HG02571 (cell line): ENCODE data around the gene ZNF441.
A peak's percentile ranks its signal among the peaks of the same experiment; 100 is the strongest.
"Not testable (repeated sequence)": the region's sequence is repeated elsewhere in the genome, so short reads cannot be mapped to it uniquely, and the experiment has no call there.

Experiments used
- ATAC-seq: cut with Tn5 transposase; IDR thresholded peaks from one replicate; pipeline ENCODE4 v1.9.1; 2021; ENCODE audit warnings: mild to moderate bottlenecking, moderate library complexity; ENCODE audit not compliant: unreplicated experiment

The ZNF441 gene

GRCh38 chr19:11766597-11767591 is at the start of gene ZNF441:
ZNF441 (plus strand) TSS chr19:11767000; CDS start chr19:11767194, 194 bp downstream.
- peak; percentile 92 for ATAC-seq

GRCh38 chr19:11721681-11722080 is 45.1 kb upstream of the ZNF441 start:
- ATAC-seq: no peak

- ATAC-seq: no peak
These were observed 44.4 kb upstream of the ZNF441 start for GRCh38 chr19:11722414-11722813.

- ATAC-seq: no peak
These were observed 37.2 kb upstream of the ZNF441 start for GRCh38 chr19:11729586-11729985.

- no peak for ATAC-seq
These were observed 31.4 kb upstream of the ZNF441 start for GRCh38 chr19:11735375-11735774.

GRCh38 chr19:11736696-11737095 is 30.1 kb upstream of the ZNF441 start:
- no peak for ATAC-seq

GRCh38 chr19:11737964-11738745 is 28.6 kb upstream of the ZNF441 start:
- ATAC-seq: peak; percentile 32

- peak; percentile 95 for ATAC-seq
These were observed 27.8 kb upstream of the ZNF441 start, which contains the start of gene ZNF823 for GRCh38 chr19:11738746-11739620. ZNF823 (minus strand) TSS chr19:11738946; CDS start chr19:11738819, 127 bp downstream.

- ATAC-seq: no peak
These were observed 20.9 kb upstream of the ZNF441 start for GRCh38 chr19:11745869-11746268.

- no peak for ATAC-seq
These were observed 19.5 kb upstream of the ZNF441 start for GRCh38 chr19:11747277-11747676.

GRCh38 chr19:11749751-11750150 is 17.0 kb upstream of the ZNF441 start:
- no peak for ATAC-seq

GRCh38 chr19:11752244-11752736 is 14.5 kb upstream of the ZNF441 start:
- no peak for ATAC-seq

- no peak for ATAC-seq
These were observed 12.1 kb upstream of the ZNF441 start for GRCh38 chr19:11754663-11755062.

- no peak for ATAC-seq
These were observed 9.8 kb upstream of the ZNF441 start for GRCh38 chr19:11756965-11757364.

- ATAC-seq: no peak
These were observed 7.0 kb upstream of the ZNF441 start for GRCh38 chr19:11759805-11760204.

- no peak for ATAC-seq
These were observed 3.7 kb upstream of the ZNF441 start for GRCh38 chr19:11763117-11763516.

- no peak for ATAC-seq
These were observed 3.2 kb upstream of the ZNF441 start for GRCh38 chr19:11763611-11764010.

GRCh38 chr19:11767633-11768133 is 883 bp downstream of the ZNF441 start:
- no peak for ATAC-seq

GRCh38 chr19:11769995-11770394 is 3.2 kb downstream of the ZNF441 start:
- ATAC-seq: no peak

- not testable (repeated sequence) for ATAC-seq
These were observed 4.7 kb downstream of the ZNF441 start for GRCh38 chr19:11771520-11771919.
